ENCODE results near the gene DEPDC1B.

- TF ChIP-seq CTCF (IDR thresholded peaks at IDR 0.05; ENCODE audit: borderline replicate concordance, extremely low read depth, low read length, poor library complexity, severe bottlenecking) (no peak), EZH2 (IDR thresholded peaks at IDR 0.05; ENCODE audit: borderline replicate concordance, low read depth, low read length, severe bottlenecking) (no peak)
These were observed 4.0 kb upstream of the DEPDC1B start for GRCh38 chr5:60703944-60704343.

All from DND-41 (cell line).